ENCODE results near the gene ACSS1.

ACSS1 gene

DNA sequence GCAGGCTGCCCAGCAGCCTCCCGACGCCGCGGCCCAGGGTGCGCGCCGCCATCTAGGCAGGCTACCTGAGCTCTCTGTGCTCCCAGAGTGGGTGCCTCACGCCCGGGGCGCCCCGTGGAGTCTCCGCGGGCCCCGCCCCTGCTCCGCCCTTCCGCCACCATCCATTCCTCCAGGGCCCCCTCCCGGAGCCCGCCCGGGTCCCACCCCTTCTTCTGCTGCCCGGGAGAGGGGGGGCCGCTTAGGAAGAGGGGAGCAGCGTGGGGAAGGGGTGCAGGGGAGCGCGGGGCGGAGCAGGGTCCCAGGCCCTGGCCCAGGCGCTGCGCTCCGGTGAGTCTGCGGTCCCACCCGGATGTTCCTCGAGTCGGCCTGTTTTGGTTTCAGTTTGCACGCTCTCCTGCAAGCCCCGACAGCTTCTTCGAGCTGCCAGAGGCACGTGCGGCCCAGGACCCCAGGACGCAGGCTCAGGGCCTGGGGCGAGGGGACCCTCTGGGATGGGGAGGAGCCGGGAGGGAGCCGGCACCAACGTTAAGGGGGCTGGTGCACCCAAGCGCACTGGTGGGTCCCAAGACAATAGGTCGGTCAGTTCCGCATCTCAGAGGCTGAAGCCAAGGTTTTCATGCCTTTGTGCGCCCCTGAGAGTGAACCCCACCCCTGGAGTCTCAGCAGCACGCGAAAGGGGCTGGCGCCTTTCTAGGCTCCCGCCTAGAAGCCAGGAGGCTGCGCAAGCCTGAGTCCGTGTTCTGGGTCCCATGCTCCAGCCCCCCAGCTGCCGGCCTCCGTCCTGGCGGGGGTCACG lies at the start of gene ACSS1:
Gene ACSS1, minus strand, starts transcription at position 89 of the 796 bp plus-strand sequence. Its CDS starts 37 bp downstream, at position 52.
- peak in 1 of 2 donors; percentile 47 for DNase-seq (ENCODE audit: low read depth in 2 of 2, low spot score in 1 of 2)

DNA sequence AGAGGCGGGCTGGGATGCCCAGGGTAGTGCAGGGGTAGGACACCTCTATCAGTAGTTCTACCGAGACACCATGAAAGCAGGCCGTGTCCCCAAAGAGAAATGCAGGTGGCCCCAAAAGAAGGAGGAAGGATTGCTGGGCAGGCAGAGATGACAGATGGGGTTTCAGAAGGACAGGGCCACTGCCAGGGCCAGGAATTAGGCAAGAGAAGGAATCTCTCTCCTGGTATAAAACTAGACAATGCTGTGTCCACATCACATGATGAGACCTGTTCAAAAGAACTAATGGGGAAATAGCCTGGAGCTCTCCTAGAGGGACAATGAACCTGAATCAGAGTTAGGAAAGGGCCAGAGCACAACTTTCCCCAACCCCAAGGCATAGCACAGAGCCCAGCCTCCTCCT lies 45.6 kb upstream of the ACSS1 start:
- DNase-seq (ENCODE audit: low read depth in 2 of 2, low spot score in 1 of 2) = no peak

DNA sequence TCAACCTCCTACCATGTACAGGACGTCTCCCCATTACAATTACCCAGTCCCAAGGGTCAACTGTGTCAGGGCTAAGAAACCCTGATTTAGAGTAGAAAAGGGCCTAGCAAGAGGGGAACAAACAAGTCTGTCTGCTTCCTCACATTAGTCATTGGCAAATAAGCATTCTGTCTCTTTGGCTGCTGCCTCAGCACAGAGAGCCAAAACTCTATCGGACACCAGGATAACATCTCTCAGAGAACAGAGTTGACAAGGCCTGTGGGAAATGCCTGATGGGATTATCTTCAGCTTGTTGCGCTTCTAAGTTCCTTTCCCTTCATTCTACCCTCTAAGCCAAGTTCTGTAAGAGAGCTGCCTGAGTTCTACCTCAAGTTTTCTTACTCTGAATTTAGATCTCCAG lies 43.0 kb upstream of the ACSS1 start:
- no peak for DNase-seq (ENCODE audit: low read depth in 2 of 2, low spot score in 1 of 2)

DNA sequence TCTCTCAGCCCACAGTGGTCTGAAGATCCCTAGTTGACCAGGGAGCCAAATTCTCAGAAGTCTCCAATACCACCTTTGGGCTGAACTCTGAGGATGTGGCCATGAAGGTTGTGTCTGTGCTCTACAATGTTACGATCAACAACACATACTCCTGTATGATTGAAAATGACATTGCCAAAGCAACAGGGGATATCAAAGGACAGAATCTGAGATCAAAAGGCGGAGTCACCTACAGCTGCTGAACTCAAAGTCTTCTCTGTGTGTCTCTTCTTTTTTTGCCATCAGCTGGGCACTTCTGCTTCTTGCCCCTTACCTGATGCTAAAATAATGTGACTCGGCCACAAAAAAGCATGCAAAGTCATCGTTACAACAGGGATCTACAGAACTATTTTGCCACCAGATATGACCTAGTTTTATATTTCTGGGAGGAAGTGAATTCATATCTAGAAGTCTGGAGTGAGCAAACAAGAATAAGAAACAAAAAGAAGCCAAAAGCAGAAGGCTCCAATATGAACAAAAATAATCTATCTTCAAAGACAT lies 41.7 kb upstream of the ACSS1 start:
- no peak for DNase-seq (ENCODE audit: low read depth in 2 of 2, low spot score in 1 of 2)

DNA sequence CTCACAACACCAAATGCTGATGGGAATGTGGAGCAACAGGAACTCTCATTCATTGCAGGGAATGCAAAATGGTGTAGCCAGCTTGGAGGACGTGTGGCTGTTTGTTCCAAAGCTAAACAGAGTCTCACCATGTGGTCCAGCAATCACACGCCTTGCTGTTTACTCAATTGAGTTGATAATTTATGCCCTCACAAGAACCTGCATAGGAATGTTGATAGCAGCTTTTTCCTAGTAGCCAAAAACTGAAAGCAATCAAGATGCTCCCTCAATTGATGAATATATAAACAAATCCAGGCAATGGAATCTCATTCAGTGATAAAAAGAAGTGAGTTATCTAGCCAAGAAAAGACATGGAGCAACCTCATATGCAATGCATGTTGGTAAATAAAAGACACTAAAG lies 39.6 kb upstream of the ACSS1 start:
- no peak for DNase-seq (ENCODE audit: low read depth in 2 of 2, low spot score in 1 of 2)

DNA sequence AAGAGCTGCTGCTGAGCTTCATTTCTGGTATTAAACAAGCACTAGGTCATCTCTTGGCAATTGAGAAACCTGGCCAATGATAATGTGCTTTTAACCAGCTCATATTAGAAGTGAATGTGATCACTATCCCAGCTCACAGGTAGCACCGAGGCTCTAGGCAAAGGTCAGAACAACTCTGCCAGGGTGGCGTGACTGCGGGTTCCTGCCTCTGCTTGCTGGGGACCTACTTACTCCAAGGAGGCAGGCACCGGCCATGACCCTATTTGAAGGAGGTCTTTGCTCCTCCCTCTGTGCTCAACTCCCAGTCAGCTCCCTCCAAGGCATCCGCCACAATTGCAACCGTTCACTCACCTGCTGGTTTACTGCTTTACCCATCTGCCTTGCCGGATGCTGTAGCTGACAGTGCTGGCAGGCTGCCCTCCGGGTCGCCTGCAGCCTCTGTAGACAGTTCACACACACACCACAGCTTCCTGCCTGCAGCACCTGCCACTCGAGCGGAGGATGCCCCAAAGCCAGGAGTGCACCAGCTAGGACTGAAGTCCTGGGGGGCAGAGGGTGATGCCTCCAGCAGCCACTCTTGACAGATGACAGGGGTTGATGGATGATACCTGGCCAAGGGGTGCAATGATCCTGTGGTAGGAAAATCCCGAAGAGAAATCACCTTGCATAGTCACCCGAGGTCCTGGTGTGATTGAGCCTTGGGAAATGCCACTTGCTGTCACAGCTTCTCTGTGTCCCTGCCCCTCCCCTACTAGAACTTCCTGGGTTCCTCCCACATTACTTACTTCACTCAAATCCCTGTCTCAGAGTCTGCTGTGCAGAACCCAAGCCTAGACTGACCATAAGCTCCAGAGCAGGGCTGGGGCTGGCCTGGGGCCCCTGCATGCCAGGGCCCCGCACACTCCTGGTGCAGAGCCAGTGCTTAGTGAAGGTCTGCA lies 32.8 kb upstream of the ACSS1 start:
- peak; percentile 33 to 51 for DNase-seq (ENCODE audit: low read depth in 2 of 2, low spot score in 1 of 2)

DNA sequence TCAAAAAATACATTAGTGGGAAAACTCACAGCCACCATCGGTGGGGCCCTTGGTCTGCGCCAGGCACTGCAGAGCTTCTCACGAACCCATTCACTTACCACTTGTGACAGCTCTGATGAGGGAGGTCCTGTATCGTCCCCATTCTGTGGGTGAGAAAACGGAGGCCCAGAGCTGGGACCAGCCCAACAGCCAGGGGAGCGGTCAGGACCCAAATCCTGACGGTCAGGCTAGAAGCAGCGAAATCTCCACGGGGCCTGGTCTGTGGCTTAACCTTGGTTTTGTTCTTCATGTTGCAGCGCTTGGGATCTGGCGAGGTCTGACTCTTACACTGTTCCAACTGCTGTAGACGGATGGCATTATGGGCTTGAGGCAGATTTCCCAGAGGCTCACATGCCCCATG lies 31.7 kb upstream of the ACSS1 start:
- no peak for DNase-seq (ENCODE audit: low read depth in 2 of 2, low spot score in 1 of 2)

DNA sequence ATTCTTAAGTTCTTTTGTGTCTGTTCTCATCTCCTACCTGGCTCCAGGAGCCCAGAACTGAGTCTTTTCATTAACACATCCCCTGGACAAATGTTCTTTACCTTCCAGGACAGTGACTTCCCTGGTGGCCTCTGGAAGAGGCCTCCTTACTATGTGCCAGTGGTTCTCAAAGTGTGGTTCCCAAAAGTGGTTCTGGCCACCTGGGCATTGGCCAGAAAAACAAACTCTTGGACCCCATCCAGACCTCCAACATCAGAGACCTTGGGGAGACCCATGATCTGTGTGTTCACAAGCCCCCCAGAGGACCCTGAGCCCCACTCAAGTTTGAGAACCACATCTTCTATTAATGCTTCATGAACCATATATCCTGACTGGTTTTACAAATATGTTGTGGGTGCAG lies 31.2 kb upstream of the ACSS1 start:
- no peak for DNase-seq (ENCODE audit: low read depth in 2 of 2, low spot score in 1 of 2)

DNA sequence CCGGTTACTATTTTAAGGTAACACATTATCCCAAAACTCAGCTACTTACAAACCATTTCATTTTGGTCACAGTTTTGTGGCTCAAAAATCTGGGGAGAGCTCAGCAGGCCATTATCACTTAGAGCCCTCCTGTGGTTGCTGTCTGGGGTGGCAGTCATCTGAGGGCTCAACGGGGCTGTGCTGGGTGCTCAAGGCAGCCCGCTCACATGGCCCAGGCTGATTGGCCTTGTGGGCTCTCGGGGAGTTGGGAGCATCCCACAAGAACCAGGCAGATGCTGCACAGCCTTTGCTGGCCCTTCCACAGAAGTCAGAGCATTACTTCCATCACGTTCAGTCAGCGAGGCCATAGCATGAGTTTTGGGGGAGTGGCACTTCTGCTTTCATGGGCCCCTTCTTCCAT lies 30.3 kb upstream of the ACSS1 start:
- no peak for DNase-seq (ENCODE audit: low read depth in 2 of 2, low spot score in 1 of 2)

DNA sequence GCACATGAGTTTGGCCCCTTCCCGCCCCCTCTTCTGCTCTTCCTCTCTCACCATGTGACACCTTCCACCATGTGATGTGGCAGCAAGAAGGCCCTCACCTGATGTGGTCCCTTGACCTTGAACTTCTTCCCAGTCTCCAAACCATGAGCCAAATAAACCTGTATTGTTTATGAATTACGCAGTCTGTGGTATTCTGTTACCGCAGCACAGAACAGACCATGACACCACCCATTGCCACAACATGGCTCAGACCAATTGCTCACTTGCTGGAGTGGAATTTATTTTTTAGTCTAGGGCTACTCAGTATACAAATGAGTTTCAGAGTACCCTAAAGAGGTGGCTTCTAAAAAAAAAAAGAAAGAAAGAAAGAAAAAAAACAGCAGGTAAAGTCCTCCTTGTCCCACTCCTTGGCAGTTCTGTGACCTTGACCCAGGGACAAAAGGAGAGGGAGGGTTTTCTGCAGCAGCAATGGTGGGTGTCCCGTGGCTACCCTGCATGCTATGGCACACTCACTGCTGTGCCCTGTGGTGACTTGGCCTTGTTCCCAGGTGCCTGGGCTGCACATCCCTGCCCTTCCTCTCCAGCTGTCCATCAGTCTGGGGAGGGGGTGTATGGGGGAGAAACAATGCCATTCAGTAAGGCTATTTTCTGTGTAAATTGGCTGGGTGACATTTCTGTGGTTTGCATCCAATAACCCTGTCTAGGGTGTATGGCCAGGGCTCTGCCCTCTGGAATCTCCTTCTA lies 29.4 kb upstream of the ACSS1 start:
- no peak for DNase-seq (ENCODE audit: low read depth in 2 of 2, low spot score in 1 of 2)

DNA sequence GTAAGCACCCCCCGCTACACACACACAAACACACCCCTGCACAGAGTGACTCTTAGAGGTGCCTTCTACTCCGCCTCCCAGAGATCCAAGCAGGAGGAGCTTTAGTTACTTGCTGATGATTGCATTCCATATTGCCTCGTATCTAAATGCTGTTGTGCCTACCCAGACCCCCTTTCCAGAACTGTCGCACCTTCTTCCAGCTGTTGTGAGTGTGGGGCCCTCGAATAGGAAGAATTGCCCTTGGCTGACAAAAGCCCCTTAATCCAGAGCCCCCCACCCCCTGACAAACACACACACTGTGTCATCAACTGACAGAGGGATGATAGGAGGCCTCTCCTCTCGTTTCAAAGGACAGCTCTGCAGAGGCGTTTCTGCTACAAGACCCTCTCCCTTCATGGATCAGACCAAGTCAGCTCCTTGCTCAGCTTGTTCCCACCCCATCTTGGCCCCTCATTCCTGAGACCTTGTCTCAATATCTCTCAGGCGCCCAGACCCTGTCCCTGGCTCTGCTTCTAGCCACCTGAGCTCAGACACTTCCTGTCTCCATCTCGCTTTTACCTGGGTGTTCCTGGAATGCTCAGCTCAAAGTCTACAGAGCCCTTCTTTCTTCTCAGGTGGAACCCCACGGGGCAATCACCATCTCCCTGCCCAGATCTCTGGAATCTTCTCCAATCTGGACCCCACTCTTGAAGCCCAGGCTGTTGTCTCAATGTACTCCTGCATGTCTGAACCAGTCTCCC lies 28.0 kb upstream of the ACSS1 start:
- no peak for DNase-seq (ENCODE audit: low read depth in 2 of 2, low spot score in 1 of 2)

DNA sequence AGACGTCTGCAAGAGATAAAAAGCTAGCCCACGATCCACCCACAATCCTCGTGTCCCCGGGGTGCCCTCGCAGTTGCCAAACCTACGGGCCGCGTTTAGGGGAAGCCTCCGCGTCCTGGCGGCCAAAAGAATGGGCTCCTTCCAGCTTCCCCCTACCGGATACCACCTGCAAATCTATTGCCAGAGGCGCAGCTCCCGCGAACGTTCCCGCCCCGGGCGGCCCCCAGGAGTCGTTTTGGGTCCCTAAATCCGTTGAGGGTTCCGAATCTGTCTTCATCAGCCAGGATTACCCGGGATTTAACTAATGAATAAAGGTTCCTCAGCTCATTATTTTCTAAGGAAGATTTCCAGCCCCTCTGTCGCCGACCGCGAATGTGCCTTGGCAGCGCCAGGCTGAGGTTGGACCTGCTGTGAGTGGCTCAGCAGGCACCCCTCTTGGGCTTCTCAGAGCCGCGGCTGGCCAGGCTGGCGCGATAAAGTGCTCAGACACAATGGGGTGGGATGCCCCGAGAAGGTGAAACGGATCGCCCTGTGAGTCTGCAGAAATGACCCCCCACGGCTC lies 26.8 kb upstream of the ACSS1 start:
- no peak for DNase-seq (ENCODE audit: low read depth in 2 of 2, low spot score in 1 of 2)

DNA sequence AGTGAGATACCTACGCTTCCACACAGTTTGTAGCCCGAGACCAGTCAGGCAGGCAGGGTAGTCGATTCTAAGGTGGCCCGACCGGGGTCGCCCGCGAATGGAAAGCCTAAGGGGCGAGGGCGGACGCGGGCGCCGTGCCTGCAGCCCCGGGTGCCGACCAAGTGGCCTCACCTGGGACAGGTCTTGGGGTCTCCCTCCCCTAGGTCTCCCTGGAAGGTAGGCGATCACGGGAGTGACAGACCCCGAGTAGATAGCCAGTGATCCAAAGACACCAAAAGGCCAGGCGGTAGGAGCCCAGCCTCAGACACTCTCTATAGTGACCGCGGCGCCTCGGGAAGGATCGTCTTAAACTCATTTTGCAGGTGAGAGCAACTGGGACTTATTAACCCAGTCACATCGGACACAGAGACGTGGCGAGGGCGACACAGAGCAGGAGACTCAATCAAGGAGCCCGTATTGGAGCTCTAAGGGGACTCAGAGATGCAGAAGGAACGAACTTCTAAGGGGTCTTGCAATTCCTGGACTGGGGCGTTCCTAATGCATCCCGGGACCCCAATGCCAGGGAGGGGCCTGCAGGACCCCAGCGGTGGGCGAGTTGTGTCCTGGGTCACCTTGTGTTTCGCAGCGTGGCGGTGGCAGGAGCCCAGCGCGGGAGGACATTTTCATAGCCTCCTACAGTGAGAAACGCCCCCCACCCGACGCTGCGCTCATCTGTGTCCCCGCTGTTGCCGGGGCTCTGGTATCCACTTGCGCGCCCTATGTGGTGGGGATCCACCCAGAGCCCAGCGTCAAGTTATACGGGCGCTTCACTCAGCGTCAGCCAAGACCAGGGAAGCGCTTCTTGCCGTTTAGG lies 26.1 kb upstream of the ACSS1 start:
- no peak for DNase-seq (ENCODE audit: low read depth in 2 of 2, low spot score in 1 of 2)

DNA sequence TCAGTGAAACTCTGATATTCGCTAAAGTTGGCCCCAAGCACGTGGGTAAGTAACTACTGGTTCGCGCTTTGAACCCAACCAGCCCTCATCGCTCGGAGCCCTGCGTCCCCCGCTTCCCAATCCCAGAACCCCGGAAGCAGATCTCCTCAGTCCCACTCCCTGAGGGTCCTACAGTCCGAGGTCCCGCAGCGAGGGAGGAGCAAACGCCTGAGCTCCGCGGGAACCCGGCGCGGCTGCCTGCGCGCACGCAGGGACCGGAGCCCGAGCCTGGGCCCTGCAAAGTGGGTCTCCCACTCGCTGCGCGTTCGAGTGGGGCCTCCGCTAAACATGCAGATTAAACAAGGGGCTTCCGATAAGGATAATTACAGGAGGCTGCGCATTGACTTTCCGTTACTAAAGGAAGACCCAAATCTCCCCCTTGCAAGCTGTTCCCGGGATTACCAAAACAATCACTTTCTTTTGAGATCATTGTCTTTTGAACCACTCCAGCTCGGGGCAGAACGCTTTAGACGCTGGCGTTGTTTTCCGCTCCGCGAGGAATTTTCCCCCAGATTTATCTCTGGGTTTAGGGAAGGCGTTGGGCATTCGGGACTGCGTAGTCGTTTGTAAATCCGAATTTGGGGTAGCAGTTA lies 25.3 kb upstream of the ACSS1 start:
- no peak for DNase-seq (ENCODE audit: low read depth in 2 of 2, low spot score in 1 of 2)

DNA sequence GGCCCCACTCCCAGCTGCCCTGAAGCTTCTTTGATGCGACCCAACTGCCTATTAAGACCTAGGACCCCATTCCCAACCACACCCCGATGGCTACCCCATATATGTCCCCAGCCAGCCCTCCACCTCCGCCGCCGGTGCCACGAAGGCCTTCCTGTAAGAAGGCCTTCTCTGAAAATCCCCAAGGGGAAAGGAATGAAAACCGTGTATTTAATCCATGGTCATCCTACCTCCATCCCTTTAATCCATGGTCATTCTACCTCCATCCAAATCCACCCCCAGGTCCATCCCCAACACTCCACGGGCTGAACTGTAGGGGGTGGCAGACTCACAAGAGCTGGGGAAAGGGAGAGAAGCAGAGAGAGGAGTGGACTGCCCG lies 24.5 kb upstream of the ACSS1 start:
- DNase-seq (ENCODE audit: low read depth in 2 of 2, low spot score in 1 of 2) = no peak

DNA sequence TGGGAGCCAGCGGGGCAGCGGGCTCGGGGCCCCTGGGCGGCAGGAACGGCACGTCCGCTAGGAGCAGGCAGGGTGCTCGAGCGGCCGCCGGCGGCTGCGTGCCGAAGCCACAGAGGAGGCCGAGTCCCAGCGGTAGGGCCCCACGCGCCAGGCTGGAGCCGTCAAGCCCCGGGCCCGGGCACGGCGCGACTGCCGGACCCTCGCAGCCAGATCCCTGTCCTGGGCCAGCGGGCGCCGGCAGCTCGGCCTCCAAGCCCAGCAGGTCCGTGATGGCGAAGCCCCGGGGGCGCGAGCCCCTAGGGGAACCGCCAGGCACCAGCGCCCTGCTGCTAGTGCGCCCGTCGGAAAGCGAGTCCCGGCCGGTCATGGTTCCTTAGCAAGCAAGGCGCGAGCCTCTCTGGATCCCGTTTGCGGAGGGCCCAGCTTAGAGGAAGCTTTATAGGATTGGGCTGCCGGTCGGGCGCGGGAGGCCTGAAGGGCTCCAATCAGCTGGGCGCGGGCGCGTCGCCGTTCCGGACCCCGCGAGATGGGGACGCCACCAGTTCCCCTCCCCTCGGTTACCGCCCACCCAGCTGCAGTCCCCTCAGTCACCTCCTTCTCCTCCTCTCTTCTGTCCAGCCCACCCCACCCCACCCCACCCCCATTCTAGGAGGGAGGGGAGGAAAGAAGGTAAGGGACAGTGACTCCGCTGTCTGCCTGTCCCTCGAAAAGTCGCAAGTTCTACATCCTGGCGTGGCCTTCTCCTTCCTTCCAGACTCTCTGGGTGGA lies 24.0 kb upstream of the ACSS1 start, which contains the start of gene VSX1:
Gene VSX1, minus strand, starts transcription at position 412 of the 768 bp plus-strand sequence. Its CDS starts 45 bp downstream, at position 367.
- no peak for DNase-seq (ENCODE audit: low read depth in 2 of 2, low spot score in 1 of 2)

DNA sequence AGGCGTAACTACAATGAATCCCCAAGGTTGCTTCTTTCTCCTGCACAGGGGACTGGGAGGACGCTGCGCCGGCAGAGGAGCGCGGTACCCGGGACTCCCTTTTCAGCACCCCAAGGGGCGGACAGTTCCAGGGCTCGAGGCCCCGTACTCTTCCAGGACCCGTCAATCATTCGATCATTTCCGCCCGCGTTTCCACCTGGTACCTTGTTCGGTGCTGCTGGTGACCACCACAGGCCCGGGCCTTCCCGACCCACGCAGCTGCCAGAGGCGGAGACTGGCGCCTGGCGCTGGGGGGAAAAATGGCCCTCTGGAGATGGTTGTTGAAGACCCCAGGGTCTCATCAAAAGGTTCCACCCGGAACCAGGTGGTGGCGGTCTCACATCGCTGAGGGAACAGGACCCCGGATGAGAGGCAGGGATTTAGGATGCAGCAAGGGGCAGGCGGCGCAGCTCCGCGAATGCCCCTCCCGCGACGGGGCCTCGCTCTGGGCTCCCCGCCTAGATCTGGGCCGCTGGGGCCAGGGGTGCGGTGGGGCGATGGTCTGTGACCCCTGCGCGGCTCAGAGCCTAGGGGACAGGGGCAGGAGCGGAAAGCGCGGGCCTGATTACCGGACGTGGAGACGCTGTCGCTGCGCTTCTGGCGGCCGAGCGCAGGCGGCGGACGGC lies 23.3 kb upstream of the ACSS1 start:
- DNase-seq (ENCODE audit: low read depth in 2 of 2, low spot score in 1 of 2) = no peak
